H9 (cell line): Measurements from ENCODE around the gene GNPDA2. TPM values are rescaled to one million over a fixed set of nuclear protein-coding genes. Genes with fewer than 3 reads are reported as not detected.

Source experiments
- DNase-seq: peaks from one replicate; pipeline ENCODE4 v3.0.0-alpha.2; 2017
- H2AFZ ChIP-seq: one replicate; pipeline ENCODE4 v1.6.1; 2013; ENCODE audit warnings: mild to moderate bottlenecking, low read length, control low read depth, moderate library complexity
- H2AK5ac ChIP-seq: 2 replicates; pipeline ENCODE4 v1.6.1; 2013; ENCODE audit warnings: low read length, control low read depth, mixed read lengths; ENCODE audit not compliant: insufficient read length
- H2BK120ac ChIP-seq: one replicate; pipeline ENCODE4 v1.6.1; 2013; ENCODE audit warnings: low read depth, mild to moderate bottlenecking, low read length, control low read depth, inconsistent platforms; ENCODE audit not compliant: poor library complexity, severe bottlenecking
- H2BK12ac ChIP-seq: 2 replicates; pipeline ENCODE4 v1.6.1; 2013; ENCODE audit warnings: low read length, control low read depth, mixed read lengths, low read depth; ENCODE audit not compliant: insufficient read length
- H2BK15ac ChIP-seq: 2 replicates; pipeline ENCODE4 v1.6.1; 2013; ENCODE audit warnings: low read depth, low read length, control low read depth
- H2BK20ac ChIP-seq: one replicate; pipeline ENCODE4 v1.6.1; 2013; ENCODE audit warnings: low read depth, mild to moderate bottlenecking, low read length, control low read depth, inconsistent platforms; ENCODE audit not compliant: poor library complexity, severe bottlenecking
- H2BK5ac ChIP-seq: 2 replicates; pipeline ENCODE4 v1.6.1; 2013; ENCODE audit warnings: low read length, control low read depth, mixed read lengths; ENCODE audit not compliant: insufficient read length
- H3K14ac ChIP-seq: 2 replicates; pipeline ENCODE4 v1.6.1; 2013; ENCODE audit warnings: low read length, control low read depth; ENCODE audit not compliant: insufficient read depth
- H3K18ac ChIP-seq: 2 replicates; pipeline ENCODE4 v1.6.1; 2013; ENCODE audit warnings: low read depth, mild to moderate bottlenecking, mixed read lengths, low read length, control low read depth; ENCODE audit not compliant: insufficient read length
- H3K23ac ChIP-seq: 2 replicates; pipeline ENCODE4 v1.6.1; 2013; ENCODE audit warnings: low read length, control low read depth, mixed read lengths, low read depth; ENCODE audit not compliant: insufficient read length
- H3K23me2 ChIP-seq: 2 replicates; pipeline ENCODE4 v1.6.1; 2013; ENCODE audit warnings: low read depth, mild to moderate bottlenecking, mixed read lengths, low read length, control low read depth; ENCODE audit not compliant: insufficient read length, poor library complexity, severe bottlenecking
- H3K27ac ChIP-seq: 2 replicates; pipeline ENCODE4 v1.5.1; 2013; ENCODE audit warnings: low read length, control low read depth, mixed read lengths, low read depth; ENCODE audit not compliant: insufficient read length
- H3K27me3 ChIP-seq: 2 replicates; pipeline ENCODE4 v1.6.1; 2013; ENCODE audit warnings: low read length, control low read depth, inconsistent platforms; ENCODE audit not compliant: insufficient read depth
- H3K4ac ChIP-seq: 2 replicates; pipeline ENCODE4 v1.6.1; 2013; ENCODE audit warnings: low read depth, mild to moderate bottlenecking, control low read depth, inconsistent platforms, low read length, moderate library complexity
- H3K4me1 ChIP-seq: 2 replicates; pipeline ENCODE4 v1.6.1; 2013; ENCODE audit warnings: low read length, control low read depth, inconsistent platforms; ENCODE audit not compliant: insufficient read depth
- H3K4me2 ChIP-seq: 2 replicates; pipeline ENCODE4 v1.6.1; 2013; ENCODE audit warnings: low read length, control low read depth, mixed read lengths; ENCODE audit not compliant: insufficient read length, insufficient read depth
- H3K56ac ChIP-seq: 2 replicates; pipeline ENCODE4 v1.6.1; 2013; ENCODE audit warnings: low read depth, mild to moderate bottlenecking, mixed read lengths, low read length, control low read depth; ENCODE audit not compliant: insufficient read length
- H3K79me1 ChIP-seq: 2 replicates; pipeline ENCODE4 v1.6.1; 2013; ENCODE audit warnings: low read depth, mild to moderate bottlenecking, moderate library complexity, low read length, control low read depth, inconsistent platforms; ENCODE audit not compliant: insufficient read depth, poor library complexity, severe bottlenecking
- H3K79me2 ChIP-seq: 2 replicates; pipeline ENCODE4 v1.6.1; 2013; ENCODE audit warnings: low read length, control low read depth, inconsistent platforms; ENCODE audit not compliant: insufficient read depth
- H3K9ac ChIP-seq: 2 replicates; pipeline ENCODE4 v1.6.1; 2013; ENCODE audit warnings: low read length, control low read depth, mixed read lengths; ENCODE audit not compliant: insufficient read length; ENCODE audit errors: extremely low read depth
- H3K9me3 ChIP-seq: one replicate; pipeline ENCODE4 v1.6.1; 2013; ENCODE audit warnings: low read depth, low read length, inconsistent platforms; ENCODE audit not compliant: control insufficient read depth
- H3T11ph ChIP-seq: one replicate; pipeline ENCODE4 v1.6.1; 2013; ENCODE audit warnings: mild to moderate bottlenecking, low read length, control low read depth, inconsistent platforms
- H4K20me1 ChIP-seq: one replicate; pipeline ENCODE4 v1.6.1; 2013; ENCODE audit not compliant: control insufficient read depth, insufficient read length, insufficient read depth
- H4K5ac ChIP-seq: 2 replicates; pipeline ENCODE4 v1.6.1; 2013; ENCODE audit warnings: low read depth, mild to moderate bottlenecking, mixed read lengths, low read length, control low read depth; ENCODE audit not compliant: insufficient read length
- H4K8ac ChIP-seq: replicated peaks from 2 replicates; pipeline ENCODE4 v1.6.1; 2013; ENCODE audit warnings: low read length, control low read depth, mixed read lengths, low read depth; ENCODE audit not compliant: insufficient read length
- H4K91ac ChIP-seq: 2 replicates; pipeline ENCODE4 v1.6.1; 2013; ENCODE audit warnings: low read depth, mild to moderate bottlenecking, moderate library complexity, mixed read lengths, low read length, control low read depth; ENCODE audit not compliant: insufficient read length
- H3K27ac Mint-ChIP-seq, 3 experiments: 2 replicates in 2 of 3; 3 replicates in 1 of 3; pipeline ENCODE4 v1.8.0; 2020 to 2021; ENCODE audit warnings: mixed read lengths in 3 of 3, mild to moderate bottlenecking in 1 of 3, moderate library complexity in 1 of 3
- H3K27me3 Mint-ChIP-seq: 2 replicates; pipeline ENCODE4 v1.8.0; 2021; ENCODE audit warnings: low read depth, mild to moderate bottlenecking, moderate library complexity, mixed read lengths
- H3K36me3 Mint-ChIP-seq, 3 experiments: 2 replicates in 2 of 3; 3 replicates in 1 of 3; pipeline ENCODE4 v1.8.0; 2020 to 2021; ENCODE audit warnings: low read depth in 3 of 3, mixed read lengths in 3 of 3; ENCODE audit not compliant: insufficient read depth in 1 of 3
- H3K4me1 Mint-ChIP-seq, 2 experiments: 2 replicates each; pipeline ENCODE4 v1.8.0; 2020; ENCODE audit warnings: mixed read lengths in 2 of 2
- H3K4me3 Mint-ChIP-seq, 2 experiments: 2 replicates in 1 of 2; 3 replicates in 1 of 2; pipeline ENCODE4 v1.8.0; 2020 to 2021; ENCODE audit warnings: mild to moderate bottlenecking in 2 of 2, mixed read lengths in 2 of 2, moderate library complexity in 1 of 2
- H3K9me3 Mint-ChIP-seq, 2 experiments: 2 replicates in 1 of 2; 3 replicates in 1 of 2; pipeline ENCODE4 v1.8.0; 2020; ENCODE audit warnings: mild to moderate bottlenecking in 2 of 2, mixed read lengths in 2 of 2, moderate library complexity in 1 of 2
- CTCF ChIP-seq: fragments of 200-600 bp; sonication (generic); conservative IDR thresholded peaks from 3 replicates; pipeline ENCODE4 v1.8.0; 2021; ENCODE audit warnings: antibody characterized with exemption, mild to moderate bottlenecking
- WGBS: extraction: QIAGEN DNeasy Blood & Tissue Kit; methylation state at CpG from one replicate; pipeline ENCODE4 v1.1.7; 2013; ENCODE audit warnings: missing lambda C conversion rate, low lambda C conversion rate, mixed read lengths; ENCODE audit not compliant: insufficient read length; ENCODE audit errors: extremely low coverage; 5-methylcytosine and 5-hydroxymethylcytosine counted together
- total RNA-seq: library from RNA; stranded (reverse); gene quantifications from 2 replicates; pipeline ENCODE4 v1.2.1, GENCODE V29; 2021

The GNPDA2 gene
- total RNA-seq, 1 experiment from 2014 or later, result 4.8 TPM

DNA sequence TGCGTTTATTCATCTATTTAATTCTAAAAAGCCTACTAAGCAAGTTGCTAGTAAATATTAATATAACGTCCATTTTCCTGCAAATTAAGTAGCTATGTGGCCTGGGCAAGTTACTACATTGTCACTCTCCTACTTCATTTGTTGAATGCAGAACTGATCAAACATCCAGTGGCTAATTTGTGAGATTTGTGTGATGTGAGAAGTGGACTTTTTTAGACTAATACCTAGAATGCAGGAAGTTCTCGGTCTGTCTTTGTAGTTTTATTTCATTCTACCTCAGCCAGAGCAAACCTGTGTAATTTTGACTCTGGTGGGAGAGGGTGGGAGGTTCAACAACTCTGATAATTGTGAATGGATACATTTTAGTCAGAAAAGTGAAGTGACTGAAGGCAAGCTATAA lies 47.3 kb downstream of the GNPDA2 start:
- H3K18ac ChIP-seq, result no peak overlapping the region
- H3K9me3 Mint-ChIP-seq, result no peaks in the 10 kb centered on the region; a peak in 1 of 5 replicates
- peaks cover 10 to 19% of the 10 kb centered on the region in 2 experiments for H3K4me1 Mint-ChIP-seq
- peaks cover 3% of the 10 kb centered on the region for H3K79me1 ChIP-seq
- H2AK5ac ChIP-seq, result no peak overlapping the region
- H3T11ph ChIP-seq, result no peak overlapping the region
- WGBS, result no CpG with 5 or more reads among the region's 3 CpGs
- no peak overlapping the region for H4K5ac ChIP-seq
- H2BK15ac ChIP-seq, result no peak overlapping the region
- no peak overlapping the region for H4K8ac ChIP-seq
- H3K9ac ChIP-seq, result peak overlapping the region; percentile 83
- H3K27me3 Mint-ChIP-seq, result peaks cover 4% of the 10 kb centered on the region; the same call in 1 of the 2 replicates
- H3K4me1 ChIP-seq, result peaks cover 2% of the 10 kb centered on the region; the same call in 1 of the 2 replicates
- H3K23ac ChIP-seq, result no peak overlapping the region
- no peak overlapping the region for H2BK5ac ChIP-seq
- no peak overlapping the region for H2BK12ac ChIP-seq
- H3K4ac ChIP-seq, result no peak overlapping the region
- H2BK20ac ChIP-seq, result no peak overlapping the region
- no peaks in the 10 kb centered on the region for H4K20me1 ChIP-seq
- peak overlapping the region; percentile 10 for H2AFZ ChIP-seq
- H3K23me2 ChIP-seq, result peaks cover 4% of the 10 kb centered on the region
- peak overlapping the region; percentile 60 to 98 (median 92); a peak in 6 of 7 replicates for H3K27ac Mint-ChIP-seq
- H2BK120ac ChIP-seq, result no peak overlapping the region
- no peak overlapping the region for H3K14ac ChIP-seq
- no peaks in the 10 kb centered on the region for H3K9me3 ChIP-seq
- peak overlapping the region; percentile 91 to 97 for H3K4me3 Mint-ChIP-seq
- no peak for DNase-seq
- no peak for TF ChIP-seq CTCF
- H4K91ac ChIP-seq, result no peak overlapping the region
- no peak overlapping the region for H3K56ac ChIP-seq
- no peaks in the 10 kb centered on the region for H3K27me3 ChIP-seq
- H3K4me2 ChIP-seq, result peak overlapping the region; percentile 59
- H3K36me3 Mint-ChIP-seq, result peaks cover 2 to 13% (median 13%) of the 10 kb centered on the region in 3 experiments; a peak in 5 of 7 replicates
- no peak overlapping the region for H3K27ac ChIP-seq
- peaks cover 7% of the 10 kb centered on the region; the same call in 1 of the 2 replicates for H3K79me2 ChIP-seq
